ENCODE measurements around the gene PHF8.

Gene PHF8

GRCh38 chrX:54049801-54050200 lies 5.5 kb upstream of the PHF8 start:
- H3K4me3 ChIP-seq (ENCODE audit: control insufficient read depth, low read depth, low read length), result no peak overlapping the region

DNA sequence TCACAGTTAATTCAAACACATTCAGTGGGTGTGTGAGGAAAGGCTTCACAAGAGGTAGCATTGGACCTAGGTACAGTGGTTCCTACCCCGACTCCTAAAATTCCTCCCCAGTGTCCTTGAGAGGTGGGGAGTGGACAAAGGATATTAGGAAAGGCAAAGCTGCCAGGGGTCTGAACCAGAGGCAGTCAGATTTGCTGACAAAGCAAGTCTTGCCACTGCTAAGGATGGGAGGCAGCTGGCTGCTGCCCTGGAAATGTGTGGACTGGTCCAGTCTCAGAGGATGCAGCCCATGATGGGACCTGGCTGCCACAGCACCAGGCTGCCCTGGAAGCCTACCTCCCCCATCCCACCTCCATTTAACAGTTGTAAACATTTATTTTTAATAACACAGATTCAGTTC lies 4.1 kb upstream of the PHF8 start:
- no peak for DNase-seq (ENCODE audit: low read depth)
- TF ChIP-seq, protein P1, sequence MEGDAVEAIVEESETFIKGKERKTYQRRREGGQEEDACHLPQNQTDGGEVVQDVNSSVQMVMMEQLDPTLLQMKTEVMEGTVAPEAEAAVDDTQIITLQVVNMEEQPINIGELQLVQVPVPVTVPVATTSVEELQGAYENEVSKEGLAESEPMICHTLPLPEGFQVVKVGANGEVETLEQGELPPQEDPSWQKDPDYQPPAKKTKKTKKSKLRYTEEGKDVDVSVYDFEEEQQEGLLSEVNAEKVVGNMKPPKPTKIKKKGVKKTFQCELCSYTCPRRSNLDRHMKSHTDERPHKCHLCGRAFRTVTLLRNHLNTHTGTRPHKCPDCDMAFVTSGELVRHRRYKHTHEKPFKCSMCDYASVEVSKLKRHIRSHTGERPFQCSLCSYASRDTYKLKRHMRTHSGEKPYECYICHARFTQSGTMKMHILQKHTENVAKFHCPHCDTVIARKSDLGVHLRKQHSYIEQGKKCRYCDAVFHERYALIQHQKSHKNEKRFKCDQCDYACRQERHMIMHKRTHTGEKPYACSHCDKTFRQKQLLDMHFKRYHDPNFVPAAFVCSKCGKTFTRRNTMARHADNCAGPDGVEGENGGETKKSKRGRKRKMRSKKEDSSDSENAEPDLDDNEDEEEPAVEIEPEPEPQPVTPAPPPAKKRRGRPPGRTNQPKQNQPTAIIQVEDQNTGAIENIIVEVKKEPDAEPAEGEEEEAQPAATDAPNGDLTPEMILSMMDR (conservative IDR thresholded peaks at IDR 0.05; ENCODE audit: control insufficient read depth, insufficient read depth, low read depth, low read length), result no peak
- H3K4me3 ChIP-seq (ENCODE audit: control insufficient read depth, low read depth, low read length), result no peak overlapping the region

More at GRCh38 chrX:54049801-54050200, 5.5 kb upstream of the PHF8 start:
- DNase-seq (ENCODE audit: low read depth), result no peak
- TF ChIP-seq, protein P1 (conservative IDR thresholded peaks at IDR 0.05; ENCODE audit: control insufficient read depth, insufficient read depth, low read depth, low read length), result no peak

- TF ChIP-seq, protein P1 (conservative IDR thresholded peaks at IDR 0.05; ENCODE audit: control insufficient read depth, insufficient read depth, low read depth, low read length), result no peak
- DNase-seq (ENCODE audit: low read depth), result no peak
- no peak overlapping the region for H3K4me3 ChIP-seq (ENCODE audit: control insufficient read depth, low read depth, low read length)
Observed at GRCh38 chrX:54045563-54046228, 1.4 kb upstream of the PHF8 start.

DNA sequence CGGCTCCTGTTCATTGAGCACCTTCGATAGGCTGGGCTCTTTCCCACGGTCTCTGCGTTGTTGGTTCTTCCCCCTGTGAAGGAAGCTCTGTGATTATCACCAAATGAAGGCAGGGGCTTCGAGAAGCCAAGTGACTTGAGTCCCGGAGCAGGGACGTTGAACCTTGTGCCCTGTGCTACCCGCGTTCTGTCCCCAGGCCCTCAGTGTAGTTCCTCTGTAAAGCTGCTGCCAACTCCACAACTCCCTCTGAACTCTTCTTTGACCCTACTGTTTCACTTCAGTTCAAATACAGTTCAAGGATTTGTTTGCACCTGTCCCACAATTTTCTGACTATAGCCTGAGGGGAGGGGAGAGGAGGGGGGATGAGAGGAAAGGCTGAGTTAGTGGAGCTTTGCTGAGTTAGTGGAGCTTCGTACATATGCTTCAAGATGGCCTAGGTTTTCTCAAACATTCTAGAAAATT lies 635 bp upstream of the PHF8 start:
- TF ChIP-seq, protein P1 (conservative IDR thresholded peaks at IDR 0.05; ENCODE audit: control insufficient read depth, insufficient read depth, low read depth, low read length), result no peak
- no peak for DNase-seq (ENCODE audit: low read depth)
- H3K4me3 ChIP-seq (ENCODE audit: control insufficient read depth, low read depth, low read length), result peak overlapping the region; percentile 70

DNA sequence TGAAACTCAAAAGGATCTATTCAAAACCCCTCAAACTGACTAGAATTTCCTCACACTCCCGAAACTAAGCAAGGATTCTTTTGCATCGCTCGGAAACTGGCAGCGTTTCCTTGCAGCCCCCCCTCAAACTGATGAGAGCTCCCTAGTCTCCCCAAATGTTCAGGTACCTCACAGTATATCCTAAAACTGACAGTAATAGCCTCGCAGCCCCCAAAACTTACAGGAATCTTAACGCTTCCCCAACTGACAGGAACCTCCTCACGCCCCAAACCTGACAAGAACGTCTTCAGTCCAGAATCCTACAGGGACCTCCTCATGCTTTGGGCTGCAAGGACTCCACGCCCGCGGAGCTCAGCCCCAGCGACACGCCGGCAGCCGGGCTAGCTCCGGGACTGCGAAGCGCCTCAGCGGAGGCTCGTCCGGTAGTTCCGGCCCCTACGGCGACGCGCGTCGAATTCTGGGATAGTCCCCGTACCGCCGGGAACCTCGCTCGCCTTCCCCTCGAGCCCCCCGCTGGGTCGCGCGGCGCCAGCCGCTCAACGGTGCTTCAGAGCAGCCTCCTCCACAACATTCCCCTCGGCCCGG lies 640 bp downstream of the PHF8 start:
- H3K4me3 ChIP-seq (ENCODE audit: control insufficient read depth, low read depth, low read length), result peak overlapping the region; percentile 70
- peak; percentile 17 for DNase-seq (ENCODE audit: low read depth)
- TF ChIP-seq, protein P1 (conservative IDR thresholded peaks at IDR 0.05; ENCODE audit: control insufficient read depth, insufficient read depth, low read depth, low read length), result no peak

DNA sequence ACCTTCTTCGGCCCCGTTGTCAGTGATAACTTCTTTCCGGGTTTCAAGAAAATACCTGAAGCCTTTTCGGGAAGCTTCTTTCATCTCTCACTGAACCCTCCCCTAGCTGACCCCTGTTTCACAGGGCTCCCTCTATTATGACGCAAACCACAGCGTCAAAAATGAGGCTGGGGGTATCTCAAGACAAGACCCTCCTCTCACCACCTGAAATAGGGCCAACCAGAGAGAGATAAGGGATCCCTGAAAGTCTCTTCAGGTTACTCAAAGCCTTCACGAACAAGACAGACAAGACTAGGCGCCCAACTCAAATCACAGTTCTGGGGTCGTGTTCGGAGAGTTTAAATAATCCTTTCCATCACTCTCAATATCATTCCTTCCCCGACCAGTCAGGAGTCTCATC lies 1.2 kb downstream of the PHF8 start:
- peak overlapping the region; percentile 70 for H3K4me3 ChIP-seq (ENCODE audit: control insufficient read depth, low read depth, low read length)
- no peak for DNase-seq (ENCODE audit: low read depth)
- TF ChIP-seq, protein P1 (conservative IDR thresholded peaks at IDR 0.05; ENCODE audit: control insufficient read depth, insufficient read depth, low read depth, low read length), result no peak

Measured in fibroblast of mammary gland (primary cell).